Measurements from ENCODE around the gene ST3GAL3.

Gene ST3GAL3

DNA sequence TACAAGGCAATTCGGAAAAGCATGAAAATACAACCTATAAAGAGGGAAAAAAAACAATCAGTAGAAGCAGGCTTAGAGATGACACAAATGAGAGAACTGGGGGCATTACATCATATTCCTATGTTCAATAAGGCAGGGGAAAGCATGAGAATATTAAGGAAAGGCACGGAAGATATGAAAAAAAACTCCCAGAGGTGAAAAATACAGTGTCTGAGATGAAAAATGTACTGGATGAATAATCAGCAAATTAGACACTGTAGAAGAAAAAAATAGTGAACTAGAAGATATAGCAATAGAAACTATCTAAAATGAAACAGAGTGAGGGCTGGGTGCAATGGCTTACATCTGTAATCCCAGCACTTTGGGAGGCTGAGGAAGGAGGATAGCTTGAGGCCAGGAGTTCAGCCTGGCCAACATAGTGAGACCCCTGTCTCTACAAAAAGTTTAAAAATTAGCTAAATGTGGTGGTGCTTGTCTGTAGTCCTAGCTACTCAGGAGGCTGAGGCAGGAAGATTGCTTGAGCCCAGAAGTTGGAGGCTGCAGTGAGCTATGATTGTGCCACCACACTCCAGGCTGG, 101.8 kb downstream of the ST3GAL3 start:
- TF ChIP-seq SIN3A (IDR thresholded peaks at IDR 0.05; ENCODE audit: borderline replicate concordance, insufficient read depth, low read length): no peak
- no peak for TF ChIP-seq POLR2AphosphoS5 (IDR thresholded peaks at IDR 0.05; ENCODE audit: low read depth, low read length)
- no peak for TF ChIP-seq TAF1 (IDR thresholded peaks at IDR 0.05; ENCODE audit: borderline replicate concordance, insufficient read depth, low read length)
- TF ChIP-seq, protein P1, sequence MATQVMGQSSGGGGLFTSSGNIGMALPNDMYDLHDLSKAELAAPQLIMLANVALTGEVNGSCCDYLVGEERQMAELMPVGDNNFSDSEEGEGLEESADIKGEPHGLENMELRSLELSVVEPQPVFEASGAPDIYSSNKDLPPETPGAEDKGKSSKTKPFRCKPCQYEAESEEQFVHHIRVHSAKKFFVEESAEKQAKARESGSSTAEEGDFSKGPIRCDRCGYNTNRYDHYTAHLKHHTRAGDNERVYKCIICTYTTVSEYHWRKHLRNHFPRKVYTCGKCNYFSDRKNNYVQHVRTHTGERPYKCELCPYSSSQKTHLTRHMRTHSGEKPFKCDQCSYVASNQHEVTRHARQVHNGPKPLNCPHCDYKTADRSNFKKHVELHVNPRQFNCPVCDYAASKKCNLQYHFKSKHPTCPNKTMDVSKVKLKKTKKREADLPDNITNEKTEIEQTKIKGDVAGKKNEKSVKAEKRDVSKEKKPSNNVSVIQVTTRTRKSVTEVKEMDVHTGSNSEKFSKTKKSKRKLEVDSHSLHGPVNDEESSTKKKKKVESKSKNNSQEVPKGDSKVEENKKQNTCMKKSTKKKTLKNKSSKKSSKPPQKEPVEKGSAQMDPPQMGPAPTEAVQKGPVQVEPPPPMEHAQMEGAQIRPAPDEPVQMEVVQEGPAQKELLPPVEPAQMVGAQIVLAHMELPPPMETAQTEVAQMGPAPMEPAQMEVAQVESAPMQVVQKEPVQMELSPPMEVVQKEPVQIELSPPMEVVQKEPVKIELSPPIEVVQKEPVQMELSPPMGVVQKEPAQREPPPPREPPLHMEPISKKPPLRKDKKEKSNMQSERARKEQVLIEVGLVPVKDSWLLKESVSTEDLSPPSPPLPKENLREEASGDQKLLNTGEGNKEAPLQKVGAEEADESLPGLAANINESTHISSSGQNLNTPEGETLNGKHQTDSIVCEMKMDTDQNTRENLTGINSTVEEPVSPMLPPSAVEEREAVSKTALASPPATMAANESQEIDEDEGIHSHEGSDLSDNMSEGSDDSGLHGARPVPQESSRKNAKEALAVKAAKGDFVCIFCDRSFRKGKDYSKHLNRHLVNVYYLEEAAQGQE (IDR thresholded peaks at IDR 0.05; ENCODE audit: insufficient read depth in 1 of 2, low read depth in 2 of 2, low read length in 2 of 2): no peak
- no peak for TF ChIP-seq FOXP2 (optimal IDR thresholded peaks at IDR 0.05; ENCODE audit: borderline replicate concordance, extremely low read depth, extremely low read length, insufficient read depth)

DNA sequence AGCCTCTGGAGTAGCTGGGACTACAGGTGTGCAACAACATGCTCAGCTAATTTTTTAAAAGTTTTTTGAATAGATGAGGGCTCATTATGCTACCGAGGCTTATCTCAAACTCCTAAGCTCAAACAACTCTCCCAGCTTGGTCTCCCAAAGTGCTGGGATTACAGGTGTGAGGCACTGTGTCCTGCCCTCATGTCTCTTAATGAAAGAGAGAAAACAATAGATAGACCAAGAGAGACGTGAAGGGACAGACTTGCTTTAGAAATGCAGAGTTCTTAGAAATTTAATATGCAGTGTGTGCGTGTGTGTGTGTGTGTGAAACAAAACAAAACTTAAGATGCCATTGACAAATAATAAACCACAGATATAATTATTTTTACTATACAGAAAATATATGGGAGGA, 105.2 kb downstream of the ST3GAL3 start:
- no peak for TF ChIP-seq SIN3A (IDR thresholded peaks at IDR 0.05; ENCODE audit: borderline replicate concordance, insufficient read depth, low read length)
- TF ChIP-seq, protein P1 (IDR thresholded peaks at IDR 0.05; ENCODE audit: insufficient read depth in 1 of 2, low read depth in 2 of 2, low read length in 2 of 2): no peak
- no peak for TF ChIP-seq TAF1 (IDR thresholded peaks at IDR 0.05; ENCODE audit: borderline replicate concordance, insufficient read depth, low read length)
- no peak for TF ChIP-seq FOXP2 (optimal IDR thresholded peaks at IDR 0.05; ENCODE audit: borderline replicate concordance, extremely low read depth, extremely low read length, insufficient read depth)
- TF ChIP-seq POLR2AphosphoS5 (IDR thresholded peaks at IDR 0.05; ENCODE audit: low read depth, low read length): no peak

DNA sequence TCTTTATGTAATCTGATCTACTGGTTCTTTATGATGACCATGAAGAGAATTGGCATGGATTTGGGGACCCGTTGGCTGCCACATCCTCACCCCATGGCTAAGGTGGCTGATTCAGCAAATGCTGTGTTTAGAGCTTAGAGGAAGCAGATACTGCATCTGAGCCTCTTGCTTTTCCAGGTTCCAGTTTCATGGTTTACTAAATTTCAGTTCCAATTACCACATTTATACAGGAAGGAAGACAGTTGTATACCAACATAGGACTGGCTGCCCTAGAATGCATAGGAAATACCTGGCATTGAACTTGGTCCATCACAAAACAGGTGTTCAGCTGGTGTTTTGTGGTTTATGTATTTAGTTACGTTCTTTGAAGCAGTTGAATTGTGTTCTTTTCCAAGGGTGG, 107.1 kb downstream of the ST3GAL3 start:
- TF ChIP-seq TAF1 (IDR thresholded peaks at IDR 0.05; ENCODE audit: borderline replicate concordance, insufficient read depth, low read length) (no peak), SIN3A (IDR thresholded peaks at IDR 0.05; ENCODE audit: borderline replicate concordance, insufficient read depth, low read length) (no peak), FOXP2 (optimal IDR thresholded peaks at IDR 0.05; ENCODE audit: borderline replicate concordance, extremely low read depth, extremely low read length, insufficient read depth) (no peak), POLR2AphosphoS5 (IDR thresholded peaks at IDR 0.05; ENCODE audit: low read depth, low read length) (no peak)
- TF ChIP-seq, protein P1 (IDR thresholded peaks at IDR 0.05; ENCODE audit: insufficient read depth in 1 of 2, low read depth in 2 of 2, low read length in 2 of 2): no peak

DNA sequence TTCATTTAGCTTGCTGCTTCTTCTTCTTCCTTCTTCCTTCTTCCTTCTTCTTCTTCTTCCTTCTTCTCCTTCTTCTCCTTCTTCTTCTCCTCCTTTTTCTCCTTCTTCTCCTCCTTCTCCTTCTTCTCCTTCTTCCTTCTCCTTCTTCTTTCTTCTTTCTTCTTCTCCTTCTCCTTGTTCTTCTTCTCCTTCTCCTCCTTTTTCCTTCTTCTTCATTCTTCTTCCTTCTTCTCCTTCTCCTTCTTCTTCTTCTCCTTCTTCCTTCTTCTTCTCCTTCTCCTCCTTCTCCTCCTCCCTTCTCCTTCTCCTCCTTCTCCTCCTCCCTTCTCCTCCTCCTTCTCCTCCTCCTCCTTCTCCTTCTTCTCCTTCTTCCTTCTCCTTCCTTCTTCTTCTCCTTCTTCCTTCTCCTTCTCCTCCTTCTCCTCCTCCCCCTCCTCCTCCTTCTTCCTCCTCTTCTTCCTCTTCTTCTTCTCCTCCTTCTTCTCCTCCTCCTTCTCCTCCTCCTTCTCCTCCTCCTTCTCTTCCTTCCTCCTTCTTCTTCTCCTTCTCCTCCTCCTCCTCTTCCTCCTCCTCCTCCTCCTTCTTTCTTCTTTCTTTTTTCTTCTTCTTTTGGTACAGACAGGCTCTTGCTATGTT, 110.1 kb downstream of the ST3GAL3 start:
- TF ChIP-seq FOXP2 (optimal IDR thresholded peaks at IDR 0.05; ENCODE audit: borderline replicate concordance, extremely low read depth, extremely low read length, insufficient read depth): no peak

DNA sequence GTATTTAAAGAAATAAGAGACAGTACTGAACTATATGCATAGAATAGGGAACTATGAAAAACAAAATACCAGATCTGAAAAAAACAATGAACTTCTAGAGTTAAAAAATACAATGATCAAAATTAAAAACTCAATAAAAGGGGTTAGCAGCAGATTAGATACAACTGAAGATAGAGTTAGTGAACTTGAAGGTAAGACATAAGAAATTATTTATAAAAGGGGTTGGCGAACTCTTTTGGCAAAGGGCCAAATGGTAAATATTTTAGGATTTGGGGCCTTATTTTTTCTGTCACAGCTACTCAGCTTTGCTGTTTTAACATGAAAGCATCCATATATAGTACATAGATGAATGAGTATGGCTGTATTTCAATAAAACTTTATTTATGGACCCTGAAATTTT, 111.4 kb downstream of the ST3GAL3 start:
- TF ChIP-seq TAF1 (IDR thresholded peaks at IDR 0.05; ENCODE audit: borderline replicate concordance, insufficient read depth, low read length) (no peak), SIN3A (IDR thresholded peaks at IDR 0.05; ENCODE audit: borderline replicate concordance, insufficient read depth, low read length) (no peak), POLR2AphosphoS5 (IDR thresholded peaks at IDR 0.05; ENCODE audit: low read depth, low read length) (no peak), FOXP2 (optimal IDR thresholded peaks at IDR 0.05; ENCODE audit: borderline replicate concordance, extremely low read depth, extremely low read length, insufficient read depth) (no peak)
- TF ChIP-seq, protein P1 (IDR thresholded peaks at IDR 0.05; ENCODE audit: insufficient read depth in 1 of 2, low read depth in 2 of 2, low read length in 2 of 2): no peak

All from PFSK-1 (cell line).